GM12878 (cell line): ENCODE measurements around the gene DCC. TPM values are rescaled to one million over a fixed set of nuclear protein-coding genes. Genes with fewer than 3 reads are reported as not detected.

Experiments
- ATAC-seq: fragments of 200-7000 bp; cut with Tn5 transposase; 3 replicates; pipeline ENCODE4 v1.9.1; 2020; ENCODE audit warnings: mild to moderate bottlenecking, moderate library complexity
- BruUV-seq: library from RNA; stranded (reverse); fragments of 400-500 nt; replicated peaks from 2 replicates; lab custom pipeline; 2021; lab: Mats Ljungman, UMichigan
- CTCF ChIA-PET: fragments of 300-600 bp; sonication (Branson Sonifier 250); formaldehyde crosslinking; extraction: SDS; loops from one replicate; lab custom pipeline; 2021; ENCODE audit warnings: inconsistent platforms; lab: Yijun Ruan, JAX
- POLR2A ChIA-PET: fragments of 350-600 bp; formaldehyde crosslinking; extraction: SDS; loops from one replicate; lab custom pipeline; 2021; ENCODE audit warnings: inconsistent platforms; lab: Charles Lee
- RAD21 ChIA-PET: fragments of 300-600 bp; sonication (Branson Sonifier 250); formaldehyde crosslinking; loops from one replicate; lab custom pipeline; 2023; ENCODE audit warnings: antibody characterized with exemption; ENCODE audit not compliant: unreplicated experiment; lab: Charles Lee
- SMC1A ChIA-PET: fragments of 300-600 bp; sonication (Branson Sonifier 250); formaldehyde crosslinking; loops from one replicate; lab custom pipeline; 2023; ENCODE audit not compliant: unreplicated experiment, uncharacterized antibody; lab: Charles Lee
- DNase-seq: peaks from one replicate; pipeline ENCODE4 v3.0.0-alpha.2; 2011; ENCODE audit warnings: low read depth, low spot score
- FAIRE-seq: peaks from 3 replicates; lab custom pipeline; 2011; peaks lifted over from hg19 to GRCh38; lab: Jason Lieb, UNC
- H2AFZ ChIP-seq: 2 replicates; pipeline ENCODE4 v1.6.0; 2011; ENCODE audit warnings: low read depth, low read length, control low read depth; ENCODE audit not compliant: control insufficient read depth
- H3K27ac ChIP-seq: 2 replicates; pipeline ENCODE4 v1.5.1; 2011; ENCODE audit warnings: control low read depth; ENCODE audit not compliant: control insufficient read depth, insufficient read depth
- H3K27me3 ChIP-seq, 2 experiments: replicated peaks in 1 of 2; 2 replicates each; pipeline versions ENCODE4 v1.6.0 to v1.6.1; 2011; ENCODE audit warnings: low read length in 1 of 2; ENCODE audit not compliant: control insufficient read depth in 2 of 2, insufficient read depth in 2 of 2
- H3K36me3 ChIP-seq, 2 experiments: 2 replicates each; pipeline ENCODE4 v1.5.1; 2011; ENCODE audit warnings: low read length in 1 of 2; ENCODE audit not compliant: control insufficient read depth in 2 of 2, insufficient read depth in 2 of 2
- H3K4me1 ChIP-seq: 2 replicates; pipeline ENCODE4 v1.6.1; 2011; ENCODE audit warnings: mild to moderate bottlenecking, low read length, moderate library complexity, mixed read lengths; ENCODE audit not compliant: control insufficient read depth, insufficient read depth
- H3K4me2 ChIP-seq: 2 replicates; pipeline ENCODE4 v1.6.0; 2011; ENCODE audit warnings: control low read depth; ENCODE audit not compliant: control insufficient read depth, insufficient read depth
- H3K4me3 ChIP-seq: fragments of 200-600 bp; sonication (generic); 2 replicates; pipeline ENCODE4 v1.5.1; 2016
- H3K79me2 ChIP-seq: 2 replicates; pipeline ENCODE4 v1.6.0; 2011; ENCODE audit warnings: low read length; ENCODE audit not compliant: control insufficient read depth, insufficient read depth
- H3K9ac ChIP-seq: 2 replicates; pipeline ENCODE4 v1.8.0; 2011; ENCODE audit warnings: low read length, control low read depth, mixed read lengths; ENCODE audit not compliant: control insufficient read depth, insufficient read depth
- H3K9me3 ChIP-seq: replicated peaks from 3 replicates; pipeline ENCODE4 v1.5.1; 2011; ENCODE audit warnings: mild to moderate bottlenecking, low read length; ENCODE audit not compliant: control insufficient read depth, insufficient read depth
- H4K20me1 ChIP-seq: 2 replicates; pipeline ENCODE4 v1.6.0; 2011; ENCODE audit not compliant: control insufficient read depth, insufficient read depth
- ATF7 ChIP-seq: fragments of 450-650 bp; IDR thresholded peaks from 2 replicates; pipeline ENCODE4 v1.6.1; 2016; ENCODE audit warnings: low read depth, mild to moderate bottlenecking
- BMI1 ChIP-seq: fragments of 450-650 bp; IDR thresholded peaks from 2 replicates; pipeline ENCODE4 v1.6.1; 2016; ENCODE audit warnings: mild to moderate bottlenecking, moderate library complexity, borderline replicate concordance
- CHD1 ChIP-seq: IDR thresholded peaks from 2 replicates; pipeline ENCODE4 v1.6.1; 2012; ENCODE audit warnings: low read depth, low read length, improper control_type of control experiment
- CHD4 ChIP-seq: fragments of 200-600 bp; sonication (generic); IDR thresholded peaks from 2 replicates; pipeline ENCODE4 v1.6.1; 2016; ENCODE audit warnings: mild to moderate bottlenecking
- IKZF1 ChIP-seq: fragments of 450-650 bp; conservative IDR thresholded peaks from 2 replicates; pipeline ENCODE4 v1.6.1; 2017; ENCODE audit warnings: antibody characterized with exemption, mild to moderate bottlenecking
- MAX ChIP-seq: IDR thresholded peaks from 2 replicates; pipeline ENCODE4 v1.6.1; 2012; ENCODE audit warnings: low read depth, low read length, improper control_type of control experiment
- MTA3 ChIP-seq: IDR thresholded peaks from 2 replicates; pipeline ENCODE4 v1.6.1; 2012; ENCODE audit warnings: low read length, inconsistent platforms, borderline replicate concordance
- NFIC ChIP-seq: IDR thresholded peaks from 2 replicates; pipeline ENCODE4 v1.6.1; 2012; ENCODE audit warnings: low read depth, mild to moderate bottlenecking, inconsistent platforms, low read length, moderate library complexity
- NFYA ChIP-seq: IDR thresholded peaks from 2 replicates; pipeline ENCODE4 v1.6.1; 2011; ENCODE audit warnings: low read depth, mild to moderate bottlenecking, low read length, improper control_type of control experiment, borderline replicate concordance
- NR2C1 ChIP-seq: fragments of 450-650 bp; IDR thresholded peaks from 2 replicates; pipeline ENCODE4 v1.6.1; 2017; ENCODE audit warnings: antibody characterized with exemption, mild to moderate bottlenecking, moderate library complexity
- POU2F2 ChIP-seq: IDR thresholded peaks from 3 replicates; pipeline ENCODE4 v1.6.1; 2011; ENCODE audit warnings: low read depth, mild to moderate bottlenecking, low read length, borderline replicate concordance
- SMARCA5 ChIP-seq: fragments of 450-650 bp; IDR thresholded peaks from 2 replicates; pipeline ENCODE4 v1.6.1; 2017; ENCODE audit warnings: mild to moderate bottlenecking
- SUZ12 ChIP-seq: fragments of 200-600 bp; sonication (generic); IDR thresholded peaks from one replicate; pipeline ENCODE4 v1.6.1; 2018; ENCODE audit warnings: antibody characterized with exemption, mild to moderate bottlenecking; ENCODE audit not compliant: unreplicated experiment
- TBL1XR1 ChIP-seq: IDR thresholded peaks from 2 replicates; pipeline ENCODE4 v1.6.1; 2012; ENCODE audit warnings: low read depth, low read length, improper control_type of control experiment
- TCF3 ChIP-seq: IDR thresholded peaks from 2 replicates; pipeline ENCODE4 v1.6.1; 2012; ENCODE audit warnings: low read depth, mild to moderate bottlenecking, low read length, borderline replicate concordance; ENCODE audit not compliant: insufficient read depth
- YY1 ChIP-seq: IDR thresholded peaks from 2 replicates; pipeline ENCODE4 v1.6.1; 2011; ENCODE audit warnings: low read depth, mild to moderate bottlenecking, low read length
- ZNF274 ChIP-seq: IDR thresholded peaks from one replicate; pipeline ENCODE4 v1.8.0; 2011; ENCODE audit not compliant: insufficient read length, insufficient read depth
- WGBS: methylation state at CpG from one replicate; pipeline ENCODE4 v1.1.6; 2016; ENCODE audit warnings: low lambda C conversion rate; ENCODE audit not compliant: insufficient replicate concordance, insufficient coverage; ENCODE audit errors: missing lambda C conversion rate; 5-methylcytosine and 5-hydroxymethylcytosine counted together
- in situ Hi-C: fragments of 300-500 bp; cut with MboI; formaldehyde crosslinking; loops from 9 replicates; pipeline ENCODE4 v1.14.3; 2018; ENCODE audit warnings: mixed read lengths
- intact Hi-C: fragments of 100-400 bp; cut with micrococcal nuclease; formaldehyde crosslinking; loops from one replicate; pipeline ENCODE4 v1.14.2; 2022; ENCODE audit not compliant: unreplicated experiment
- polyA plus RNA-seq, 11 experiments: library from polyadenylated mRNA; depleted of rRNA in 4 of 11; unstranded in 6 of 11; stranded (reverse) in 5 of 11; fragments of >200 nt; fragmentation: Nextera tagmentation in 4 of 11; fragmentation: Illumina TruSeq in 1 of 11; extraction: Ambion mirVana in 4 of 11; extraction: Trizol in 1 of 11; gene quantifications; 1 replicate in 1 of 11; 2 replicates in 10 of 11; pipeline versions ENCODE4 v1.2.1 to v1.2.3, GENCODE V29; 2011 to 2016; ENCODE audit warnings: inconsistent platforms in 2 of 11, missing spikeins in 2 of 11, low read depth in 1 of 11
- total RNA-seq, 4 experiments: library from RNA; depleted of rRNA in 3 of 4; stranded (reverse); fragments of >200 nt in 3 of 4; fragmentation: Illumina TruSeq in 1 of 4; extraction: Trizol in 1 of 4; gene quantifications; 2 replicates each; pipeline versions ENCODE4 v1.2.1 to v1.2.3, GENCODE V29; 2013 to 2021
- TF ChIP-seq, protein P1 (sequence below), 3 experiments: IDR thresholded peaks in 2 of 3; conservative IDR thresholded peaks in 1 of 3; 2 replicates each; pipeline ENCODE4 v1.5.1; 2011; ENCODE audit warnings: low read depth in 3 of 3, low read length in 3 of 3, mild to moderate bottlenecking in 3 of 3, control low read depth in 2 of 3, moderate library complexity in 2 of 3, inconsistent platforms in 1 of 3, mixed read lengths in 1 of 3; ENCODE audit not compliant: control insufficient read depth in 2 of 3, insufficient read depth in 1 of 3; ENCODE audit errors: extremely low read depth in 1 of 3
- TF ChIP-seq, protein P2 (sequence below): IDR thresholded peaks from 2 replicates; pipeline ENCODE4 v1.6.1; 2012; ENCODE audit warnings: low read depth, low read length, improper control_type of control experiment
- TF ChIP-seq, protein P3 (sequence below): fragments of 450-650 bp; IDR thresholded peaks from 2 replicates; pipeline ENCODE4 v1.6.1; 2017; ENCODE audit warnings: low read depth, mild to moderate bottlenecking, moderate library complexity

Gene DCC
- total and polyA plus RNA-seq, 10 of the 15 experiments (the other 5 are each of a cell fraction or from before 2014, with no cell fraction given): 0.01 TPM; not detected in 9

- Histone ChIP-seq H3K27me3 (no peaks in the 10 kb centered on the region), H3K4me1 (no peaks in the 10 kb centered on the region), H3K9ac (no peak overlapping the region), H2AFZ (no peak overlapping the region), H3K9me3 (no peaks in the 10 kb centered on the region), H4K20me1 (no peaks in the 10 kb centered on the region), H3K79me2 (no peaks in the 10 kb centered on the region), H3K27ac (no peak overlapping the region), H3K4me3 (no peak overlapping the region), H3K4me2 (no peak overlapping the region), H3K36me3 (no peaks in the 10 kb centered on the region)
- no peak for FAIRE-seq
- POLR2A ChIA-PET: no interaction called here
- CTCF ChIA-PET: no interaction called here
- no peak for ATAC-seq
- no TSS peak for BruUV-seq
- in situ Hi-C loops (no loop called here), intact Hi-C loops (no loop called here)
- SMC1A ChIA-PET: interaction anchor here (0.5 kb wide), 1 partner anchor 1528 kb away, joined by 3 read pairs; no protein-coding TSS in a partner anchor
- RAD21 ChIA-PET: no interaction called here
- WGBS: 13% methylated on average over 4 of the region's 4 CpGs
- no peak for TF ChIP-seq NFYA
- TF ChIP-seq IKZF1: no peak
- no peak for TF ChIP-seq POU2F2
- no peak for TF ChIP-seq CHD1
- TF ChIP-seq, protein P1, sequence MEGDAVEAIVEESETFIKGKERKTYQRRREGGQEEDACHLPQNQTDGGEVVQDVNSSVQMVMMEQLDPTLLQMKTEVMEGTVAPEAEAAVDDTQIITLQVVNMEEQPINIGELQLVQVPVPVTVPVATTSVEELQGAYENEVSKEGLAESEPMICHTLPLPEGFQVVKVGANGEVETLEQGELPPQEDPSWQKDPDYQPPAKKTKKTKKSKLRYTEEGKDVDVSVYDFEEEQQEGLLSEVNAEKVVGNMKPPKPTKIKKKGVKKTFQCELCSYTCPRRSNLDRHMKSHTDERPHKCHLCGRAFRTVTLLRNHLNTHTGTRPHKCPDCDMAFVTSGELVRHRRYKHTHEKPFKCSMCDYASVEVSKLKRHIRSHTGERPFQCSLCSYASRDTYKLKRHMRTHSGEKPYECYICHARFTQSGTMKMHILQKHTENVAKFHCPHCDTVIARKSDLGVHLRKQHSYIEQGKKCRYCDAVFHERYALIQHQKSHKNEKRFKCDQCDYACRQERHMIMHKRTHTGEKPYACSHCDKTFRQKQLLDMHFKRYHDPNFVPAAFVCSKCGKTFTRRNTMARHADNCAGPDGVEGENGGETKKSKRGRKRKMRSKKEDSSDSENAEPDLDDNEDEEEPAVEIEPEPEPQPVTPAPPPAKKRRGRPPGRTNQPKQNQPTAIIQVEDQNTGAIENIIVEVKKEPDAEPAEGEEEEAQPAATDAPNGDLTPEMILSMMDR (IDR thresholded peaks at IDR 0.05 in 2 of 3, conservative IDR thresholded peaks at IDR 0.05 in 1 of 3; ENCODE audit: control insufficient read depth in 2 of 3, extremely low read depth in 1 of 3, insufficient read depth in 1 of 3, low read depth in 3 of 3, low read length in 3 of 3): no peak
- no peak for TF ChIP-seq YY1
- TF ChIP-seq SMARCA5: no peak
- no peak for TF ChIP-seq CHD4
- TF ChIP-seq NR2C1: no peak
- no peak for TF ChIP-seq TBL1XR1
- TF ChIP-seq BMI1: no peak
- no peak for TF ChIP-seq ATF7
- no peak for TF ChIP-seq TCF3
- TF ChIP-seq, protein P2, sequence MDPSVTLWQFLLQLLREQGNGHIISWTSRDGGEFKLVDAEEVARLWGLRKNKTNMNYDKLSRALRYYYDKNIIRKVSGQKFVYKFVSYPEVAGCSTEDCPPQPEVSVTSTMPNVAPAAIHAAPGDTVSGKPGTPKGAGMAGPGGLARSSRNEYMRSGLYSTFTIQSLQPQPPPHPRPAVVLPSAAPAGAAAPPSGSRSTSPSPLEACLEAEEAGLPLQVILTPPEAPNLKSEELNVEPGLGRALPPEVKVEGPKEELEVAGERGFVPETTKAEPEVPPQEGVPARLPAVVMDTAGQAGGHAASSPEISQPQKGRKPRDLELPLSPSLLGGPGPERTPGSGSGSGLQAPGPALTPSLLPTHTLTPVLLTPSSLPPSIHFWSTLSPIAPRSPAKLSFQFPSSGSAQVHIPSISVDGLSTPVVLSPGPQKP: no peak
- TF ChIP-seq MAX: no peak
- TF ChIP-seq NFIC: no peak
- TF ChIP-seq ZNF274: no peak
- no peak for TF ChIP-seq MTA3
- TF ChIP-seq SUZ12: no peak
- TF ChIP-seq, protein P3, sequence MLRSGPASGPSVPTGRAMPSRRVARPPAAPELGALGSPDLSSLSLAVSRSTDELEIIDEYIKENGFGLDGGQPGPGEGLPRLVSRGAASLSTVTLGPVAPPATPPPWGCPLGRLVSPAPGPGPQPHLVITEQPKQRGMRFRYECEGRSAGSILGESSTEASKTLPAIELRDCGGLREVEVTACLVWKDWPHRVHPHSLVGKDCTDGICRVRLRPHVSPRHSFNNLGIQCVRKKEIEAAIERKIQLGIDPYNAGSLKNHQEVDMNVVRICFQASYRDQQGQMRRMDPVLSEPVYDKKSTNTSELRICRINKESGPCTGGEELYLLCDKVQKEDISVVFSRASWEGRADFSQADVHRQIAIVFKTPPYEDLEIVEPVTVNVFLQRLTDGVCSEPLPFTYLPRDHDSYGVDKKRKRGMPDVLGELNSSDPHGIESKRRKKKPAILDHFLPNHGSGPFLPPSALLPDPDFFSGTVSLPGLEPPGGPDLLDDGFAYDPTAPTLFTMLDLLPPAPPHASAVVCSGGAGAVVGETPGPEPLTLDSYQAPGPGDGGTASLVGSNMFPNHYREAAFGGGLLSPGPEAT: no peak
- DNase-seq: no peak
These were observed 125.4 kb downstream of the DCC start for GRCh38 chr18:52465391-52465790.
